Activated CD4-positive, alpha-beta memory T cell treated with anti-CD3 and anti-CD28 coated beads, Interleukin-2, amount 10 ng/mL, durations not matched to agents 7 days and 5 days (primary cell): ENCODE results near the gene EXOC6B. TPM values are rescaled to one million over a fixed set of nuclear protein-coding genes. Genes with fewer than 3 reads are reported as not detected.

ENCODE experiments used
- CTCF ChIA-PET: fragments of 350-600 bp; sonication (Branson Sonifier 250); formaldehyde crosslinking; loops from one replicate; lab custom pipeline; 2021; ENCODE audit warnings: antibody characterized with exemption, inconsistent platforms; lab: Charles Lee
- POLR2A ChIA-PET: fragments of 350-600 bp; sonication (Branson Sonifier 250); formaldehyde crosslinking; loops from one replicate; lab custom pipeline; 2021; ENCODE audit warnings: antibody characterized with exemption; lab: Charles Lee
- DNase-seq: peaks from one replicate; pipeline ENCODE4 v3.0.0-alpha.2; 2020
- H3K27ac Mint-ChIP-seq: one replicate; pipeline ENCODE4 v1.8.0; 2021; ENCODE audit warnings: mild to moderate bottlenecking, mixed read lengths
- H3K27me3 Mint-ChIP-seq: one replicate; pipeline ENCODE4 v1.8.0; 2021; ENCODE audit warnings: mixed read lengths
- H3K36me3 Mint-ChIP-seq: one replicate; pipeline ENCODE4 v1.8.0; 2021; ENCODE audit warnings: low read depth, mixed read lengths
- H3K4me1 Mint-ChIP-seq: one replicate; pipeline ENCODE4 v1.8.0; 2021; ENCODE audit warnings: mixed read lengths
- H3K4me3 Mint-ChIP-seq: one replicate; pipeline ENCODE4 v1.8.0; 2021; ENCODE audit warnings: mild to moderate bottlenecking, mixed read lengths
- H3K9me3 Mint-ChIP-seq: one replicate; pipeline ENCODE4 v1.8.0; 2021; ENCODE audit warnings: mixed read lengths
- total RNA-seq, 2 experiments: library from RNA; stranded (reverse); gene quantifications; one replicate each; pipeline ENCODE4 v1.2.3, GENCODE V29; 2021

The EXOC6B gene
- total RNA-seq, 2 experiments from 2014 or later: 18.7 to 24.2 TPM

- DNase-seq: no peak
- H3K27me3 Mint-ChIP-seq: peaks cover 21% of the 10 kb centered on the region
- ChIA-PET CTCF (interaction anchor here (0.5 to 1.4 kb wide), 2 partner anchors 16 to 1518 kb away, joined by 4 read pairs; no protein-coding TSS in a partner anchor), POLR2A (interaction anchor here (2.5 kb wide), 1 partner anchor 13 kb away, joined by 10 read pairs; no protein-coding TSS in a partner anchor)
- H3K9me3 Mint-ChIP-seq: no peaks in the 10 kb centered on the region
- H3K36me3 Mint-ChIP-seq: no peaks in the 10 kb centered on the region
- no peak overlapping the region for H3K4me3 Mint-ChIP-seq
- H3K27ac Mint-ChIP-seq: no peak overlapping the region
- H3K4me1 Mint-ChIP-seq: peaks cover 2% of the 10 kb centered on the region
These were observed 20.6 kb upstream of the EXOC6B start for GRCh38 chr2:72846171-72847095.

GRCh38 chr2:72843301-72843700 lies 17.5 kb upstream of the EXOC6B start:
- DNase-seq: no peak
- Mint-ChIP-seq H3K4me1 (peaks cover 2% of the 10 kb centered on the region), H3K36me3 (no peaks in the 10 kb centered on the region), H3K27me3 (peaks cover 22% of the 10 kb centered on the region), H3K4me3 (no peak overlapping the region), H3K9me3 (no peaks in the 10 kb centered on the region), H3K27ac (no peak overlapping the region)
- ChIA-PET POLR2A (no interaction called here), CTCF (interaction anchor here (1.5 kb wide), 1 partner anchor 11 kb away, joined by 3 read pairs; no protein-coding TSS in a partner anchor)

GRCh38 chr2:72841462-72842125 lies 15.8 kb upstream of the EXOC6B start:
- Mint-ChIP-seq H3K27ac (no peak overlapping the region), H3K9me3 (no peaks in the 10 kb centered on the region), H3K36me3 (no peaks in the 10 kb centered on the region), H3K4me1 (peaks cover 2% of the 10 kb centered on the region), H3K27me3 (peaks cover 26% of the 10 kb centered on the region), H3K4me3 (no peak overlapping the region)
- ChIA-PET POLR2A (interaction anchor here (1.2 to 1.5 kb wide), 2 partner anchors 11 to 12 kb away, joined by 3 to 5 read pairs; no protein-coding TSS in a partner anchor), CTCF (interaction anchor here (0.9 to 1.5 kb wide), 2 partner anchors 20 to 21 kb away, joined by 3 to 4 read pairs; no protein-coding TSS in a partner anchor)
- no peak for DNase-seq

- CTCF ChIA-PET: no interaction called here
These were observed 14.2 kb upstream of the EXOC6B start for GRCh38 chr2:72840066-72840465.

GRCh38 chr2:72837171-72837570 lies 11.3 kb upstream of the EXOC6B start:
- Mint-ChIP-seq H3K4me1 (peaks cover 13% of the 10 kb centered on the region), H3K27me3 (peaks cover 28% of the 10 kb centered on the region), H3K36me3 (no peaks in the 10 kb centered on the region), H3K4me3 (no peak overlapping the region), H3K27ac (no peak overlapping the region), H3K9me3 (no peaks in the 10 kb centered on the region)
- DNase-seq: no peak
- ChIA-PET CTCF (interaction anchor here (1.4 to 2.7 kb wide), 2 partner anchors 24 to 25 kb away, joined by 5 to 15 read pairs; no protein-coding TSS in a partner anchor), POLR2A (interaction anchor here (1.1 kb wide), 1 partner anchor 15 kb away, joined by 3 read pairs; no protein-coding TSS in a partner anchor)

More at GRCh38 chr2:72840066-72840465, 14.2 kb upstream of the EXOC6B start:
- H3K27ac Mint-ChIP-seq: no peak overlapping the region
- POLR2A ChIA-PET: interaction anchor here (1.2 kb wide), 1 partner anchor 9 kb away, joined by 3 read pairs; no protein-coding TSS in a partner anchor
- no peaks in the 10 kb centered on the region for H3K4me1 Mint-ChIP-seq
- no peaks in the 10 kb centered on the region for H3K36me3 Mint-ChIP-seq
- no peak overlapping the region for H3K4me3 Mint-ChIP-seq
- peaks cover 35% of the 10 kb centered on the region for H3K27me3 Mint-ChIP-seq
- no peaks in the 10 kb centered on the region for H3K9me3 Mint-ChIP-seq
- DNase-seq: no peak

GRCh38 chr2:72835403-72835802 lies 9.6 kb upstream of the EXOC6B start:
- ChIA-PET CTCF (no interaction called here), POLR2A (no interaction called here)
- Mint-ChIP-seq H3K27me3 (peaks cover 20% of the 10 kb centered on the region), H3K9me3 (no peaks in the 10 kb centered on the region), H3K4me1 (peaks cover 21% of the 10 kb centered on the region), H3K27ac (no peak overlapping the region), H3K4me3 (no peak overlapping the region), H3K36me3 (peaks cover 2% of the 10 kb centered on the region)
- no peak for DNase-seq

- Mint-ChIP-seq H3K36me3 (peaks cover 2% of the 10 kb centered on the region), H3K9me3 (no peaks in the 10 kb centered on the region), H3K27ac (no peak overlapping the region), H3K4me1 (peaks cover 29% of the 10 kb centered on the region), H3K27me3 (peaks cover 14% of the 10 kb centered on the region), H3K4me3 (no peak overlapping the region)
- ChIA-PET CTCF (interaction anchor here (0.9 kb wide), 1 partner anchor 53 kb away, joined by 3 read pairs; the partner anchor contains the start of gene SPR), POLR2A (no interaction called here)
- no peak for DNase-seq
These were observed 8.8 kb upstream of the EXOC6B start for GRCh38 chr2:72834596-72834995.

GRCh38 chr2:72833084-72833714 lies 7.4 kb upstream of the EXOC6B start:
- ChIA-PET CTCF (interaction anchor here (0.9 to 1.6 kb wide), 3 partner anchors 10 to 54 kb away, joined by 3 read pairs; partner anchors contain the start of gene SPR), POLR2A (interaction anchor here (0.6 to 2.2 kb wide), 2 partner anchors 9 to 13 kb away, joined by 3 to 10 read pairs; no protein-coding TSS in a partner anchor)
- H3K4me3 Mint-ChIP-seq: no peak overlapping the region
- DNase-seq: no peak
- peaks cover 2% of the 10 kb centered on the region for H3K36me3 Mint-ChIP-seq
- peaks cover 14% of the 10 kb centered on the region for H3K27me3 Mint-ChIP-seq
- peaks cover 43% of the 10 kb centered on the region for H3K4me1 Mint-ChIP-seq
- H3K27ac Mint-ChIP-seq: no peak overlapping the region
- H3K9me3 Mint-ChIP-seq: no peaks in the 10 kb centered on the region

GRCh38 chr2:72830273-72830672 lies 4.4 kb upstream of the EXOC6B start:
- CTCF ChIA-PET: interaction anchor here (0.6 to 0.7 kb wide), 2 partner anchors 9 to 56 kb away, joined by 3 read pairs; partner anchors contain the start of gene SPR
- no peak for DNase-seq
- H3K27me3 Mint-ChIP-seq: peaks cover 2% of the 10 kb centered on the region
- peak overlapping the region; percentile 38 for H3K4me3 Mint-ChIP-seq
- peaks cover 7% of the 10 kb centered on the region for H3K36me3 Mint-ChIP-seq
- no peaks in the 10 kb centered on the region for H3K9me3 Mint-ChIP-seq
- H3K4me1 Mint-ChIP-seq: peaks cover 62% of the 10 kb centered on the region
- peak overlapping the region; percentile 77 for H3K27ac Mint-ChIP-seq
- POLR2A ChIA-PET: interaction anchor here (1.2 to 1.5 kb wide), 4 partner anchors 10 to 124 kb away, joined by 3 to 5 read pairs (median 4); no protein-coding TSS in a partner anchor

- ChIA-PET CTCF (interaction anchor here (1.6 kb wide), 1 partner anchor 33 kb away, joined by 5 read pairs; no protein-coding TSS in a partner anchor), POLR2A (interaction anchor here (1.2 to 1.5 kb wide), 2 partner anchors 13 to 125 kb away, joined by 4 to 5 read pairs; no protein-coding TSS in a partner anchor)
- H3K27me3 Mint-ChIP-seq: peaks cover 2% of the 10 kb centered on the region
- H3K36me3 Mint-ChIP-seq: peaks cover 16% of the 10 kb centered on the region
- peak; percentile 23 for DNase-seq
- H3K4me1 Mint-ChIP-seq: peaks cover 73% of the 10 kb centered on the region
- no peaks in the 10 kb centered on the region for H3K9me3 Mint-ChIP-seq
- peak overlapping the region; percentile 77 for H3K27ac Mint-ChIP-seq
- H3K4me3 Mint-ChIP-seq: no peak overlapping the region
These were observed 3.1 kb upstream of the EXOC6B start for GRCh38 chr2:72828840-72829507.

GRCh38 chr2:72827966-72828646 lies 2.3 kb upstream of the EXOC6B start:
- ChIA-PET POLR2A (no interaction called here), CTCF (interaction anchor here (1.6 kb wide), 1 partner anchor 34 kb away, joined by 5 read pairs; no protein-coding TSS in a partner anchor)
- H3K27me3 Mint-ChIP-seq: no peaks in the 10 kb centered on the region
- no peak for DNase-seq
- H3K9me3 Mint-ChIP-seq: no peaks in the 10 kb centered on the region
- H3K4me1 Mint-ChIP-seq: peaks cover 69% of the 10 kb centered on the region
- H3K36me3 Mint-ChIP-seq: peaks cover 16% of the 10 kb centered on the region
- H3K4me3 Mint-ChIP-seq: no peak overlapping the region
- peak overlapping the region; percentile 77 for H3K27ac Mint-ChIP-seq
